Calu3 (cell line): Measurements from ENCODE around the gene ATP1A2. TPM values are rescaled to one million over a fixed set of nuclear protein-coding genes. Genes with fewer than 3 reads are reported as not detected.
A peak's percentile ranks its signal among the peaks of the same experiment; 100 is the strongest.

Source experiments
- BruUV-seq: library from RNA; stranded (reverse); fragments of 400-500 nt; replicated peaks from 2 replicates; lab custom pipeline; 2021; lab: Mats Ljungman, UMichigan
- CTCF ChIA-PET: fragments of 300-600 bp; sonication (Branson Sonifier 250); formaldehyde crosslinking; loops from one replicate; lab custom pipeline; 2022; ENCODE audit warnings: antibody characterized with exemption; lab: Charles Lee
- DNase-seq: peaks from one replicate; pipeline ENCODE4 v3.0.0; 2022
- H3K27ac Mint-ChIP-seq: one replicate; pipeline ENCODE4 v1.8.0; 2022; ENCODE audit warnings: mixed read lengths; ENCODE audit not compliant: unreplicated experiment
- H3K27me3 Mint-ChIP-seq: one replicate; pipeline ENCODE4 v1.8.0; 2022; ENCODE audit warnings: mixed read lengths; ENCODE audit not compliant: unreplicated experiment
- H3K36me3 Mint-ChIP-seq: one replicate; pipeline ENCODE4 v1.8.0; 2022; ENCODE audit warnings: mild to moderate bottlenecking, moderate library complexity, mixed read lengths; ENCODE audit not compliant: insufficient read depth, unreplicated experiment
- H3K4me1 Mint-ChIP-seq: one replicate; pipeline ENCODE4 v1.8.0; 2022; ENCODE audit warnings: mild to moderate bottlenecking, low read depth, mixed read lengths; ENCODE audit not compliant: unreplicated experiment
- H3K4me3 Mint-ChIP-seq: one replicate; pipeline ENCODE4 v1.8.0; 2022; ENCODE audit warnings: mild to moderate bottlenecking, low read depth, moderate library complexity, mixed read lengths; ENCODE audit not compliant: unreplicated experiment
- H3K9me3 Mint-ChIP-seq: one replicate; pipeline ENCODE4 v1.8.0; 2022; ENCODE audit warnings: low read depth, mixed read lengths; ENCODE audit not compliant: unreplicated experiment
- CTCF ChIP-seq: fragments of 200-600 bp; IDR thresholded peaks from one replicate; pipeline ENCODE4 v1.8.0; 2022; ENCODE audit warnings: antibody characterized with exemption; ENCODE audit not compliant: unreplicated experiment
- intact Hi-C: fragments of 100-400 bp; cut with micrococcal nuclease; formaldehyde crosslinking; loops from one replicate; pipeline ENCODE4 v1.10.0; 2022; ENCODE audit not compliant: unreplicated experiment
- total RNA-seq: library from RNA; stranded (reverse); gene quantifications from 2 replicates; pipeline ENCODE4 v1.2.3, GENCODE V29; 2022

ATP1A2 gene
- total RNA-seq, 1 experiment from 2014 or later, result not detected

- CTCF ChIA-PET, result interaction anchor here (0.6 to 2.0 kb wide), 8 partner anchors 12 to 1483 kb away, joined by 3 to 10 read pairs (median 5); partner anchors contain the start of gene KCNJ9
- intact Hi-C loops, result no loop called here
Observed at GRCh38 chr1:160097151-160097910, 18.2 kb upstream of the ATP1A2 start.

GRCh38 chr1:160097911-160098851 lies 17.4 kb upstream of the ATP1A2 start, which contains the start of gene IGSF8:
IGSF8 (minus strand) TSS chr1:160098619; CDS start chr1:160098472, 147 bp downstream.
- Mint-ChIP-seq H3K36me3 (peaks cover 25% of the 10 kb centered on the region), H3K4me1 (peaks cover 36% of the 10 kb centered on the region), H3K9me3 (no peaks in the 10 kb centered on the region), H3K27me3 (peaks cover 4% of the 10 kb centered on the region), H3K27ac (peak within 1 kb of the TSS; percentile 79), H3K4me3 (peak within 1 kb of the TSS; percentile 86)
- no peak for TF ChIP-seq CTCF
- intact Hi-C loops, result no loop called here
- no TSS peak for BruUV-seq
- peak; percentile 97 for DNase-seq
- CTCF ChIA-PET, result interaction anchor here (0.6 to 2.0 kb wide), 14 partner anchors 13 to 1484 kb away, joined by 3 to 10 read pairs (median 4); partner anchors contain the start of genes CASQ1, KCNJ9 and PEX19

More at GRCh38 chr1:160097151-160097910, 18.2 kb upstream of the ATP1A2 start:
- BruUV-seq, result TSS peak; percentile 36
- no peak for TF ChIP-seq CTCF
- Mint-ChIP-seq H3K27ac (peak overlapping the region; percentile 79), H3K4me3 (peak overlapping the region; percentile 86), H3K9me3 (no peaks in the 10 kb centered on the region), H3K27me3 (no peaks in the 10 kb centered on the region), H3K4me1 (peaks cover 29% of the 10 kb centered on the region), H3K36me3 (peaks cover 25% of the 10 kb centered on the region)
- DNase-seq, result no peak

- H3K36me3 Mint-ChIP-seq, result peaks cover 25% of the 10 kb centered on the region
- H3K27me3 Mint-ChIP-seq, result peaks cover 13% of the 10 kb centered on the region
- H3K4me3 Mint-ChIP-seq, result peak overlapping the region; percentile 86
- DNase-seq, result peak; percentile 98
- H3K9me3 Mint-ChIP-seq, result no peaks in the 10 kb centered on the region
- no peak for TF ChIP-seq CTCF
- H3K27ac Mint-ChIP-seq, result peak overlapping the region; percentile 76
- intact Hi-C loops, result loop anchor here (1.0 kb wide), 1 partner anchor 192 kb away; no protein-coding TSS in a partner anchor
- CTCF ChIA-PET, result interaction anchor here (0.6 to 2.0 kb wide), 12 partner anchors 14 to 1772 kb away, joined by 3 to 10 read pairs (median 6); partner anchors contain the start of genes CASQ1, KCNJ9 and PEX19
- BruUV-seq, result no TSS peak
- peaks cover 38% of the 10 kb centered on the region for H3K4me1 Mint-ChIP-seq
Observed at GRCh38 chr1:160098852-160099561, 16.6 kb upstream of the ATP1A2 start.
